HG02938 (cell line): ENCODE results near the gene AFF1.
"Not testable (repeated sequence)": the region's sequence is repeated elsewhere in the genome, so short reads cannot be mapped to it uniquely, and the experiment has no call there.

Experiments used
- ATAC-seq: cut with Tn5 transposase; IDR thresholded peaks from one replicate; pipeline ENCODE4 v1.9.1; 2021; ENCODE audit warnings: mild to moderate bottlenecking, moderate library complexity; ENCODE audit not compliant: unreplicated experiment

The AFF1 gene

GRCh38 chr4:87010192-87010591, 75.4 kb downstream of the AFF1 start:
- ATAC-seq: no peak

- ATAC-seq: no peak
Observed at GRCh38 chr4:87011340-87012034, 76.7 kb downstream of the AFF1 start.

GRCh38 chr4:87012265-87012953, 77.6 kb downstream of the AFF1 start:
- ATAC-seq: peak; percentile 71

GRCh38 chr4:87012954-87013308, 78.1 kb downstream of the AFF1 start:
- ATAC-seq: not testable (repeated sequence)

- no peak for ATAC-seq
Observed at GRCh38 chr4:87014284-87014782, 79.5 kb downstream of the AFF1 start.

GRCh38 chr4:87015416-87015815, 80.6 kb downstream of the AFF1 start:
- no peak for ATAC-seq

- ATAC-seq: no peak
Observed at GRCh38 chr4:87017580-87018342, 83.0 kb downstream of the AFF1 start.

- no peak for ATAC-seq
Observed at GRCh38 chr4:87018753-87019152, 83.9 kb downstream of the AFF1 start.

- ATAC-seq: no peak
Observed at GRCh38 chr4:87019246-87019791, 84.5 kb downstream of the AFF1 start.

- ATAC-seq: no peak
Observed at GRCh38 chr4:87019898-87020297, 85.1 kb downstream of the AFF1 start.

GRCh38 chr4:87024201-87024600, 89.4 kb downstream of the AFF1 start:
- no peak for ATAC-seq

GRCh38 chr4:87025023-87025613, 90.3 kb downstream of the AFF1 start:
- ATAC-seq: no peak

- peak; percentile 70 for ATAC-seq
Observed at GRCh38 chr4:87025614-87026041, 90.8 kb downstream of the AFF1 start.

GRCh38 chr4:87026800-87027495, 92.1 kb downstream of the AFF1 start:
- ATAC-seq: peak; percentile 82

GRCh38 chr4:87029356-87029755, 94.5 kb downstream of the AFF1 start:
- ATAC-seq: no peak

- no peak for ATAC-seq
Observed at GRCh38 chr4:87030124-87030523, 95.3 kb downstream of the AFF1 start.

- ATAC-seq: no peak
Observed at GRCh38 chr4:87030755-87031441, 96.1 kb downstream of the AFF1 start.

GRCh38 chr4:87031920-87032319, 97.1 kb downstream of the AFF1 start:
- no peak for ATAC-seq

- no peak for ATAC-seq
Observed at GRCh38 chr4:87032884-87033533, 98.2 kb downstream of the AFF1 start.
